Esophagus squamous epithelium (tissue), 5 donors: ENCODE measurements around the gene RERG. TPM values are rescaled to one million over a fixed set of nuclear protein-coding genes. Genes with fewer than 3 reads are reported as not detected.

Source experiments
- DNase-seq: peaks from one replicate; lab custom pipeline; 2025; lab: John Stamatoyannopoulos, UW
- H3K27ac ChIP-seq, 4 donors: fragments of 200-600 bp; sonication (generic); one replicate each; pipeline ENCODE4 v1.5.1; 2016 to 2019; ENCODE audit warnings: mild to moderate bottlenecking in 1 of 4
- H3K27me3 ChIP-seq, 4 donors: fragments of 200-600 bp; sonication (generic); 1 replicate in 3 of 4; 2 replicates in 1 of 4; pipeline versions ENCODE4 v1.5.1 to v1.6.0; 2017 to 2021; ENCODE audit warnings: antibody characterized with exemption in 1 of 4
- H3K36me3 ChIP-seq, 3 donors: fragments of 200-600 bp; sonication (generic); one replicate each; pipeline ENCODE4 v1.5.1; 2016 to 2019
- H3K4me1 ChIP-seq, 3 donors: fragments of 200-600 bp; sonication (generic); one replicate each; pipeline ENCODE4 v1.5.1; 2017 to 2019
- H3K4me3 ChIP-seq, 4 donors: fragments of 200-600 bp; sonication (generic); 1 replicate in 3 of 4; 2 replicates in 1 of 4; pipeline ENCODE4 v1.5.1; 2016 to 2019; ENCODE audit warnings: mild to moderate bottlenecking in 2 of 4, moderate library complexity in 1 of 4
- H3K9me3 ChIP-seq, 3 donors: fragments of 200-600 bp; sonication (generic); one replicate each; pipeline ENCODE4 v1.5.1; 2016 to 2019
- POLR2A ChIP-seq, 4 donors: fragments of 450-650 bp; IDR thresholded peaks; one replicate each; pipeline ENCODE4 v1.6.1; 2017; ENCODE audit warnings: antibody characterized with exemption in 4 of 4, mild to moderate bottlenecking in 4 of 4, moderate library complexity in 3 of 4
- WGBS, 2 donors: methylation state at CpG; one replicate each; pipeline ENCODE4 v1.1.5; 2018; 5-methylcytosine and 5-hydroxymethylcytosine counted together
- intact Hi-C: fragments of 100-400 bp; cut with DNase I; formaldehyde crosslinking; loops from one replicate; pipeline ENCODE4 v1.15.0; 2022
- total RNA-seq, 4 donors: library from RNA; depleted of rRNA; stranded (reverse); fragments of >200 nt; gene quantifications; one replicate each; pipeline ENCODE4 v1.1.0, GENCODE V29; 2016
- TF ChIP-seq, protein P1 (sequence below), 6 experiments: fragments of 450-650 bp in 4 of 6; fragments of 200-600 bp in 2 of 6; sonication (generic) in 2 of 6; IDR thresholded peaks; one replicate each; pipeline ENCODE4 v1.5.1; 2016 to 2019; ENCODE audit warnings: antibody characterized with exemption in 6 of 6, mild to moderate bottlenecking in 4 of 6, moderate library complexity in 4 of 6
- donor health status: DM: yes; HTN: yes; CAD: no.

The RERG gene
- total RNA-seq, 4 donors from 2014 or later: 1.4 to 15.1 (median 7.0) TPM

GRCh38 chr12:15208871-15209656, 12.2 kb downstream of the RERG start:
- Histone ChIP-seq H3K27ac (peak overlapping the region in 3 of 4 donors; percentile 54 to 63 (median 61)), H3K27me3 (no peaks in the 10 kb centered on the region), H3K4me3 (no peak overlapping the region), H3K36me3 (no peaks in the 10 kb centered on the region), H3K4me1 (peaks cover 0 to 75% (median 22%) of the 10 kb centered on the region in 3 donors), H3K9me3 (no peaks in the 10 kb centered on the region)
- 60 to 65% methylated on average over 7 of the region's 7 CpGs for WGBS, 2 donors
- no peak for DNase-seq
- TF ChIP-seq, protein P1, sequence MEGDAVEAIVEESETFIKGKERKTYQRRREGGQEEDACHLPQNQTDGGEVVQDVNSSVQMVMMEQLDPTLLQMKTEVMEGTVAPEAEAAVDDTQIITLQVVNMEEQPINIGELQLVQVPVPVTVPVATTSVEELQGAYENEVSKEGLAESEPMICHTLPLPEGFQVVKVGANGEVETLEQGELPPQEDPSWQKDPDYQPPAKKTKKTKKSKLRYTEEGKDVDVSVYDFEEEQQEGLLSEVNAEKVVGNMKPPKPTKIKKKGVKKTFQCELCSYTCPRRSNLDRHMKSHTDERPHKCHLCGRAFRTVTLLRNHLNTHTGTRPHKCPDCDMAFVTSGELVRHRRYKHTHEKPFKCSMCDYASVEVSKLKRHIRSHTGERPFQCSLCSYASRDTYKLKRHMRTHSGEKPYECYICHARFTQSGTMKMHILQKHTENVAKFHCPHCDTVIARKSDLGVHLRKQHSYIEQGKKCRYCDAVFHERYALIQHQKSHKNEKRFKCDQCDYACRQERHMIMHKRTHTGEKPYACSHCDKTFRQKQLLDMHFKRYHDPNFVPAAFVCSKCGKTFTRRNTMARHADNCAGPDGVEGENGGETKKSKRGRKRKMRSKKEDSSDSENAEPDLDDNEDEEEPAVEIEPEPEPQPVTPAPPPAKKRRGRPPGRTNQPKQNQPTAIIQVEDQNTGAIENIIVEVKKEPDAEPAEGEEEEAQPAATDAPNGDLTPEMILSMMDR (IDR thresholded peaks at IDR 0.05): no peak
- TF ChIP-seq POLR2A (IDR thresholded peaks at IDR 0.05): no peak
- intact Hi-C loops: no loop called here

DNA sequence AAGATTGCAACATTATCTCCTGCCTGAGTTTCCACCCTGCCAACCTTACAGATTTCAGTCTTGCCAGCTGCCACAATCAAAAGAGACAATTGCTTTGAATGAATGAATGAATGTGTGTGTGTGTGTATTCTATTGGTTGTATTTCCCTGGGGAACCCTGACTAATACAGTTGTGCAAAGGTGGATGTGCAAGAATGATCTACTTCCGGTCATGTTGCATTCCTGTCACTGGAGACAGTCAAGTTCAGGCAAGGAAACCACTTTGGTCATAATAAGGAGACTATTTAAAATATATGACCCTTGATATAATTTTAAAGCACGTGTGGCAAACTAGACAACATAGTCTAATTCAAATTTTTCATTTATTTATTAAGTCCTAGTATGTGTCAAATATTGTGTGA, 13.1 kb downstream of the RERG start:
- intact Hi-C loops: no loop called here
- Histone ChIP-seq H3K27ac (peak overlapping the region in 3 of 4 donors; percentile 54 to 63 (median 61)), H3K9me3 (no peaks in the 10 kb centered on the region), H3K36me3 (no peaks in the 10 kb centered on the region), H3K4me3 (no peak overlapping the region), H3K4me1 (peaks cover 0 to 66% (median 20%) of the 10 kb centered on the region in 3 donors), H3K27me3 (no peaks in the 10 kb centered on the region)
- WGBS, 2 donors: 44 to 55% methylated on average over 2 of the region's 2 CpGs
- TF ChIP-seq, protein P1 (IDR thresholded peaks at IDR 0.05): peak in 1 of 6 experiments; percentile 19
- TF ChIP-seq POLR2A (IDR thresholded peaks at IDR 0.05): no peak
- DNase-seq: no peak

- H3K4me3 ChIP-seq: no peak overlapping the region
- H3K4me1 ChIP-seq: peaks cover 0 to 57% (median 16%) of the 10 kb centered on the region in 3 donors
- WGBS, 2 donors: 64 to 68% methylated on average over 4 of the region's 4 CpGs
- no peak for DNase-seq
- H3K27ac ChIP-seq: peak overlapping the region in 3 of 4 donors; percentile 62 to 67 (median 63)
- no peaks in the 10 kb centered on the region for H3K27me3 ChIP-seq
- TF ChIP-seq POLR2A (IDR thresholded peaks at IDR 0.05): no peak
- TF ChIP-seq, protein P1 (IDR thresholded peaks at IDR 0.05): no peak
- intact Hi-C loops: no loop called here
- H3K36me3 ChIP-seq: no peaks in the 10 kb centered on the region
- H3K9me3 ChIP-seq: no peaks in the 10 kb centered on the region
These were observed 14.3 kb downstream of the RERG start for GRCh38 chr12:15206831-15207389.

DNA sequence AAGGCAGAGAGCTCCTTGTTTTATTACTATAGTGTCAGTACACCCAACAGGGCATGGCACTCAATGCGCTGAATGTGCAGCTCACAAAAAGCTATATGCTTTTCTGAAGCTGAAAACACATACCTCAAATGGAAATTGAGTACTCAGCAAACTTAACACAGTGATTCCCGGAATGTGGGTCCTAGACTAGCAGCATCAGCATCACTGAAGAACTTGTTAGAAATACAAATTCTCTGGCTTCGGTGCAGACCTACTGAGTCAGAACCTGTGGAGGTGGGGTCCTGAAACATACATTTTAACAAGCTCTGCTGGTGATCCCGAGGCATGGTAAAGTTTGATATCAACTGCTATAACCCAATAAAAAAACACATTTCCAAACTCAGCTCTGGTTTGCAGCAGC, 14.9 kb downstream of the RERG start:
- intact Hi-C loops: no loop called here
- no peaks in the 10 kb centered on the region for H3K36me3 ChIP-seq
- 75 to 81% methylated on average over 4 of the region's 4 CpGs for WGBS, 2 donors
- H3K27me3 ChIP-seq: no peaks in the 10 kb centered on the region
- H3K27ac ChIP-seq: peak overlapping the region in 3 of 4 donors; percentile 62 to 67 (median 63)
- no peak for DNase-seq
- H3K4me3 ChIP-seq: no peak overlapping the region
- no peaks in the 10 kb centered on the region for H3K9me3 ChIP-seq
- no peak for TF ChIP-seq POLR2A (IDR thresholded peaks at IDR 0.05)
- TF ChIP-seq, protein P1 (IDR thresholded peaks at IDR 0.05): no peak
- H3K4me1 ChIP-seq: peaks cover 0 to 57% (median 16%) of the 10 kb centered on the region in 3 donors
